Endothelial cell of umbilical vein (primary cell): ENCODE data around the gene PPP1R15B. TPM values are rescaled to one million over a fixed set of nuclear protein-coding genes. Genes with fewer than 3 reads are reported as not detected.

Source experiments
- BruUV-seq: library from RNA; stranded (reverse); fragments of 400-500 nt; replicated peaks from 2 replicates; lab custom pipeline; 2021; lab: Mats Ljungman, UMichigan
- CTCF ChIA-PET: fragments of 300-600, 350-600 bp; sonication (Branson Sonifier 250); formaldehyde crosslinking; loops from one replicate; lab custom pipeline; 2021; ENCODE audit warnings: antibody characterized with exemption, inconsistent platforms; lab: Charles Lee
- POLR2A ChIA-PET: fragments of 300-600, 350-600 bp; sonication (Branson Sonifier 250); formaldehyde crosslinking; loops from one replicate; lab custom pipeline; 2021; ENCODE audit warnings: antibody characterized with exemption, inconsistent platforms; lab: Charles Lee
- DNase-seq: peaks from one replicate; pipeline ENCODE4 v3.0.0-alpha.2; 2011; ENCODE audit warnings: low read depth, low spot score
- FAIRE-seq: peaks from 2 replicates; lab custom pipeline; 2011; peaks lifted over from hg19 to GRCh38; lab: Jason Lieb, UNC
- H2AFZ ChIP-seq: 2 replicates; pipeline ENCODE4 v1.6.0; 2012; ENCODE audit warnings: low read depth, low read length, control low read depth, inconsistent platforms
- H3K27ac ChIP-seq: 2 replicates; pipeline ENCODE4 v1.5.1; 2011; ENCODE audit warnings: low read depth, mild to moderate bottlenecking, control low read depth, low read length, moderate library complexity; ENCODE audit not compliant: insufficient read depth
- H3K27me3 ChIP-seq, 2 experiments: 2 replicates each; pipeline versions ENCODE4 v1.6.0 to v1.6.1; 2011; ENCODE audit warnings: low read length in 2 of 2, mixed read lengths in 1 of 2; ENCODE audit not compliant: control insufficient read depth in 2 of 2, insufficient read depth in 2 of 2
- H3K36me3 ChIP-seq, 2 experiments: 2 replicates in 1 of 2; 3 replicates in 1 of 2; pipeline ENCODE4 v1.5.1; 2011; ENCODE audit warnings: low read length in 2 of 2, mild to moderate bottlenecking in 1 of 2, moderate library complexity in 1 of 2; ENCODE audit not compliant: control insufficient read depth in 2 of 2, insufficient read depth in 2 of 2; ENCODE audit errors: extremely low read depth in 1 of 2
- H3K4me1 ChIP-seq: 3 replicates; pipeline ENCODE4 v1.5.1; 2011; ENCODE audit warnings: mild to moderate bottlenecking, low read length; ENCODE audit not compliant: control insufficient read depth, insufficient read depth; ENCODE audit errors: extremely low read depth
- H3K4me2 ChIP-seq: 2 replicates; pipeline ENCODE4 v1.6.1; 2011; ENCODE audit warnings: low read length, control low read depth, mixed read lengths; ENCODE audit not compliant: insufficient read depth
- H3K4me3 ChIP-seq, 3 experiments: fragments of 200-600 bp in 1 of 3; sonication (generic), shearing (Covaris generic) in 1 of 3; replicated peaks in 1 of 3; 2 replicates each; pipeline ENCODE4 v1.5.1; 2011 to 2016; ENCODE audit warnings: control low read depth in 3 of 3, low read length in 3 of 3, mild to moderate bottlenecking in 2 of 3, inconsistent platforms in 1 of 3, low read depth in 1 of 3, moderate library complexity in 1 of 3; ENCODE audit not compliant: insufficient read depth in 1 of 3
- H3K79me2 ChIP-seq: 2 replicates; pipeline ENCODE4 v1.6.0; 2012; ENCODE audit warnings: low read length, inconsistent platforms; ENCODE audit not compliant: control insufficient read depth, insufficient read depth
- H3K9ac ChIP-seq: replicated peaks from 2 replicates; pipeline ENCODE3; 2011; ENCODE audit warnings: low read length, control low read depth; ENCODE audit not compliant: insufficient read depth; ENCODE audit errors: extremely low read depth
- H3K9me1 ChIP-seq: replicated peaks from 3 replicates; pipeline ENCODE4 v1.6.0; 2011; ENCODE audit warnings: mild to moderate bottlenecking, low read length; ENCODE audit not compliant: control insufficient read depth, insufficient read depth; ENCODE audit errors: extremely low read depth
- H3K9me3 ChIP-seq: replicated peaks from 2 replicates; pipeline ENCODE4 v1.5.1; 2012; ENCODE audit warnings: low read length, inconsistent platforms; ENCODE audit not compliant: control insufficient read depth, insufficient read depth
- H4K20me1 ChIP-seq: replicated peaks from 2 replicates; pipeline ENCODE3; 2011; ENCODE audit warnings: mild to moderate bottlenecking, low read length; ENCODE audit not compliant: control insufficient read depth, insufficient read depth; ENCODE audit errors: extremely low read depth
- EZH2 ChIP-seq: IDR thresholded peaks from 2 replicates; pipeline ENCODE4 v1.6.1; 2012; ENCODE audit warnings: borderline replicate concordance, low read depth, mild to moderate bottlenecking, moderate library complexity, low read length, inconsistent platforms; ENCODE audit not compliant: severe bottlenecking
- FOS ChIP-seq: IDR thresholded peaks from 2 replicates; pipeline ENCODE4 v1.6.1; 2011; ENCODE audit warnings: mild to moderate bottlenecking, low read length, moderate library complexity, borderline replicate concordance; ENCODE audit not compliant: insufficient read depth
- GATA2 ChIP-seq: IDR thresholded peaks from 2 replicates; pipeline ENCODE4 v1.7.0; 2011; ENCODE audit warnings: low read depth, mild to moderate bottlenecking, moderate library complexity, mixed read lengths, low read length; ENCODE audit not compliant: insufficient read length, insufficient read depth
- JUN ChIP-seq: IDR thresholded peaks from 2 replicates; pipeline ENCODE4 v1.6.1; 2011; ENCODE audit warnings: borderline replicate concordance, low read depth; ENCODE audit not compliant: insufficient read length, insufficient read depth
- MYC ChIP-seq: IDR thresholded peaks from one replicate; pipeline ENCODE4 v1.6.1; 2011; ENCODE audit warnings: mild to moderate bottlenecking, low read depth, low read length
- POLR2A ChIP-seq: IDR thresholded peaks from 2 replicates; pipeline ENCODE4 v1.6.1; 2012; ENCODE audit warnings: low read depth, mild to moderate bottlenecking, control low read depth, low read length
- POLR2AphosphoS5 ChIP-seq: IDR thresholded peaks from 2 replicates; pipeline ENCODE4 v1.6.1; 2012; ENCODE audit warnings: low read depth, mild to moderate bottlenecking, control low read depth, low read length, moderate library complexity; ENCODE audit not compliant: insufficient read depth
- dilution Hi-C: fragments of 300-500 bp; cut with MboI; formaldehyde crosslinking; loops from one replicate; pipeline ENCODE4 v1.15.0; 2019; ENCODE audit warnings: low sequenced_read_pairs; ENCODE audit not compliant: extremely low pct_ligation_motif_present
- intact Hi-C: fragments of 100-400 bp; cut with micrococcal nuclease; formaldehyde crosslinking; loops from one replicate; pipeline ENCODE4 v1.10.0; 2022
- polyA plus RNA-seq, 4 experiments: library from polyadenylated mRNA; depleted of rRNA in 3 of 4; stranded (reverse) in 3 of 4; unstranded in 1 of 4; fragments of >200 nt; gene quantifications; 2 replicates each; pipeline versions ENCODE4 v1.2.1 to v1.2.3, GENCODE V29; 2011 to 2012; ENCODE audit warnings: missing spikeins in 1 of 4
- total RNA-seq: library from RNA; stranded (reverse); gene quantifications from 2 replicates; pipeline ENCODE4 v1.2.3, GENCODE V29; 2021
- TF ChIP-seq, protein P1 (sequence below), 2 donors: IDR thresholded peaks; 1 replicate in 1 of 2; 2 replicates in 1 of 2; pipeline ENCODE4 v1.5.1; 2011; ENCODE audit warnings: low read length in 2 of 2, mild to moderate bottlenecking in 2 of 2, moderate library complexity in 2 of 2, control low read depth in 1 of 2, inconsistent platforms in 1 of 2, low read depth in 1 of 2; ENCODE audit not compliant: insufficient read depth in 1 of 2; ENCODE audit errors: extremely low read depth in 1 of 2
- TF ChIP-seq, protein P2 (sequence below): IDR thresholded peaks from 2 replicates; pipeline ENCODE4 v1.6.1; 2011; ENCODE audit not compliant: insufficient read depth, insufficient read length

The PPP1R15B gene
- total and polyA plus RNA-seq, 2 donors (not counting 3 experiments of a cell fraction or from before 2014, with no cell fraction given), result 16.8 to 39.8 TPM

DNA sequence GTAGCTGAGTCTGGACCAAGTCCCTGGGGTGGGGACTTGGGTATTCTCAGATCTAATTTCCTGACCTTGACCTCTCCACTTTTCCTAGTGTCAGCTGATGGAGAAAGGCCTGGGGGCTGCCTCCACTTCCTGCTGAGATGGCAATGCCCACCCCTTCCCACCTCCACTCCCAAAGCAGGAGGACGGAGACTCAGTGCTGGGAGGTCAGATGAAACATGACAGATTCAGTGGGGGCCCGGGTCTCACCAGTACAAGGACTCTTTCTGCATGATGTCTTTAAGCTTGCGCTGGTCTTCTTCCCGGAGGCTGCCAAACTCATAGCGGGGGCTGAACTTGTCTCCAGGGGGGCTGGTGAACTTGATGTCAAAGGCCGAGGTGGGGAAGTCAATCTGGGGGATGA is 35.6 kb upstream of the PPP1R15B start:
- dilution Hi-C loops, result loop anchor here (10.0 kb wide), 1 partner anchor 58 kb away; no protein-coding TSS in a partner anchor

More for the DNA sequence above, 35.6 kb upstream of the PPP1R15B start:
- Histone ChIP-seq H3K9me1 (no peaks in the 10 kb centered on the region), H4K20me1 (no peaks in the 10 kb centered on the region), H2AFZ (no peak overlapping the region), H3K4me3 (no peak overlapping the region), H3K27ac (no peak overlapping the region), H3K79me2 (no peaks in the 10 kb centered on the region), H3K9ac (no peak overlapping the region), H3K27me3 (no peaks in the 10 kb centered on the region), H3K9me3 (no peaks in the 10 kb centered on the region), H3K4me1 (peaks cover 3% of the 10 kb centered on the region), H3K36me3 (peaks cover 0 to 48% of the 10 kb centered on the region in 2 experiments), H3K4me2 (no peak overlapping the region)
- intact Hi-C loops, result loop anchor here (2.0 to 10.0 kb wide), 3 partner anchors 16 to 358 kb away; no protein-coding TSS in a partner anchor
- DNase-seq (no peak), FAIRE-seq (no peak)
- CTCF ChIA-PET, result interaction anchor here (0.6 to 34.5 kb wide), 17 partner anchors 7 to 360 kb away, joined by 3 to 1267 read pairs (median 12); partner anchors contain the start of genes MDM4 and PIK3C2B
- TF ChIP-seq POLR2AphosphoS5 (no peak), MYC (no peak), JUN (no peak), FOS (no peak), GATA2 (no peak), POLR2A (no peak), EZH2 (no peak)
- TF ChIP-seq, protein P1, sequence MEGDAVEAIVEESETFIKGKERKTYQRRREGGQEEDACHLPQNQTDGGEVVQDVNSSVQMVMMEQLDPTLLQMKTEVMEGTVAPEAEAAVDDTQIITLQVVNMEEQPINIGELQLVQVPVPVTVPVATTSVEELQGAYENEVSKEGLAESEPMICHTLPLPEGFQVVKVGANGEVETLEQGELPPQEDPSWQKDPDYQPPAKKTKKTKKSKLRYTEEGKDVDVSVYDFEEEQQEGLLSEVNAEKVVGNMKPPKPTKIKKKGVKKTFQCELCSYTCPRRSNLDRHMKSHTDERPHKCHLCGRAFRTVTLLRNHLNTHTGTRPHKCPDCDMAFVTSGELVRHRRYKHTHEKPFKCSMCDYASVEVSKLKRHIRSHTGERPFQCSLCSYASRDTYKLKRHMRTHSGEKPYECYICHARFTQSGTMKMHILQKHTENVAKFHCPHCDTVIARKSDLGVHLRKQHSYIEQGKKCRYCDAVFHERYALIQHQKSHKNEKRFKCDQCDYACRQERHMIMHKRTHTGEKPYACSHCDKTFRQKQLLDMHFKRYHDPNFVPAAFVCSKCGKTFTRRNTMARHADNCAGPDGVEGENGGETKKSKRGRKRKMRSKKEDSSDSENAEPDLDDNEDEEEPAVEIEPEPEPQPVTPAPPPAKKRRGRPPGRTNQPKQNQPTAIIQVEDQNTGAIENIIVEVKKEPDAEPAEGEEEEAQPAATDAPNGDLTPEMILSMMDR (IDR thresholded peaks at IDR 0.05; ENCODE audit: extremely low read depth in 1 of 2, insufficient read depth in 1 of 2, low read depth in 1 of 2, low read length in 2 of 2), result no peak
- TF ChIP-seq, protein P2, sequence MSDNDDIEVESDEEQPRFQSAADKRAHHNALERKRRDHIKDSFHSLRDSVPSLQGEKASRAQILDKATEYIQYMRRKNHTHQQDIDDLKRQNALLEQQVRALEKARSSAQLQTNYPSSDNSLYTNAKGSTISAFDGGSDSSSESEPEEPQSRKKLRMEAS, result no peak
- POLR2A ChIA-PET, result interaction anchor here (1.0 to 1.7 kb wide), 4 partner anchors 47 to 56 kb away, joined by 3 to 19 read pairs (median 4); partner anchors contain the start of gene PIK3C2B
- BruUV-seq, result no TSS peak
